ENCODE measurements around the gene GPATCH1. TPM values are rescaled to one million over a fixed set of nuclear protein-coding genes. Genes with fewer than 3 reads are reported as not detected.

The GPATCH1 gene
- total and polyA plus RNA-seq, 2 of the 13 experiments (the other 11 are each of a cell fraction or from before 2014, with no cell fraction given), result 6.8 to 6.9 TPM

DNA sequence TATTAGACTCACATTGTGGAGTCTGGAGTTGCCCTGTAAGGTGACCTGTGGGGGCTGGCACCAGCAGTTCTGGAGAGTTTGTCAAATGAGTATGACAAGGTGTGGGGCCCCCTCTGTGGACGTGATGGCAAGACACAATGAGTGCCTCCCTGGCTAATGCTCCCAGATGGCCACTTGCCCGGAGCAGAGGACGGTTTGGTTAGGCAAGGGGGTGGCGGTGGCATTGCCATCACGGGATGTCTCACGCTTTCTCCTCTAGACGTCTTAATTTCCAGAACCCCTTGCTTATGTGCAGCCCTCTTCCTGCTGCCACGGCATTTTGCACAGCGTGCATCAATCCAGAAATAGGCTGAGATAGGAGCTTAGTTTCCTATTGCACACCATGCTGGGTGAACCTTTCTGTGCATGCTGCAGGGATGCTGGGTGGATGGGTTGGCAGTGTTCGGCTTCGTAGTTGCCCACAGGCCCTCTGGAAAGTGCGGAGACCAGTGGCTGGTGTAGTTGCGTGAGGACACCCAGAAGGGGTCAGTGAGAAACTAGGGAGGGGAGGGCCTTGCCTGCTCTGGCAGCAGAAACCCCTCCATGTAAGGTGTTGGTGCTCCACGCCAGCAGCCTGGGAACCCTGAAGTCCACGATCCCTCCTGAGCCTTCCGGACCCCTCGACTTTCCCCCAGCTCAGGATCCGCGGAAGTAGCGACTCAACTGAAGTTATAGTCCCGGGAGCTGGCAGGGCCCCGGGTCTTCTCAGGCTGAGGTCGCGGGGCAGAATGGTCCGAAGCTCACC is 95.1 kb downstream of the GPATCH1 start (continued):
- TF ChIP-seq ZNF432 (CRISPR knock-in tag; IDR thresholded peaks at IDR 0.05; ENCODE audit: borderline replicate concordance) (no peak), SALL1 (CRISPR knock-in tag; IDR thresholded peaks at IDR 0.05) (no peak), SNRNP70 (IDR thresholded peaks at IDR 0.05; ENCODE audit: low read depth, low read length) (no peak), ZNF614 (CRISPR knock-in tag; IDR thresholded peaks at IDR 0.05; ENCODE audit: borderline replicate concordance) (no peak), MEIS1 (CRISPR knock-in tag; IDR thresholded peaks at IDR 0.05; ENCODE audit: borderline replicate concordance) (no peak), NFE2L1 (CRISPR knock-in tag; IDR thresholded peaks at IDR 0.05; ENCODE audit: borderline replicate concordance) (no peak), TBX2 (CRISPR knock-in tag; IDR thresholded peaks at IDR 0.05; ENCODE audit: borderline replicate concordance) (no peak), ETV5 (CRISPR knock-in tag; IDR thresholded peaks at IDR 0.05; ENCODE audit: borderline replicate concordance) (no peak), SUZ12 (IDR thresholded peaks at IDR 0.05; ENCODE audit: low read depth, low read length) (no peak), ARNT2 (CRISPR knock-in tag; IDR thresholded peaks at IDR 0.05; ENCODE audit: low read depth) (no peak), JUNB (CRISPR knock-in tag; IDR thresholded peaks at IDR 0.05; ENCODE audit: borderline replicate concordance) (no peak), GATAD1 (CRISPR knock-in tag; IDR thresholded peaks at IDR 0.05) (no peak), EHMT2 (IDR thresholded peaks at IDR 0.05; ENCODE audit: borderline replicate concordance, low read depth, low read length) (no peak)
- TF ChIP-seq, protein P1, sequence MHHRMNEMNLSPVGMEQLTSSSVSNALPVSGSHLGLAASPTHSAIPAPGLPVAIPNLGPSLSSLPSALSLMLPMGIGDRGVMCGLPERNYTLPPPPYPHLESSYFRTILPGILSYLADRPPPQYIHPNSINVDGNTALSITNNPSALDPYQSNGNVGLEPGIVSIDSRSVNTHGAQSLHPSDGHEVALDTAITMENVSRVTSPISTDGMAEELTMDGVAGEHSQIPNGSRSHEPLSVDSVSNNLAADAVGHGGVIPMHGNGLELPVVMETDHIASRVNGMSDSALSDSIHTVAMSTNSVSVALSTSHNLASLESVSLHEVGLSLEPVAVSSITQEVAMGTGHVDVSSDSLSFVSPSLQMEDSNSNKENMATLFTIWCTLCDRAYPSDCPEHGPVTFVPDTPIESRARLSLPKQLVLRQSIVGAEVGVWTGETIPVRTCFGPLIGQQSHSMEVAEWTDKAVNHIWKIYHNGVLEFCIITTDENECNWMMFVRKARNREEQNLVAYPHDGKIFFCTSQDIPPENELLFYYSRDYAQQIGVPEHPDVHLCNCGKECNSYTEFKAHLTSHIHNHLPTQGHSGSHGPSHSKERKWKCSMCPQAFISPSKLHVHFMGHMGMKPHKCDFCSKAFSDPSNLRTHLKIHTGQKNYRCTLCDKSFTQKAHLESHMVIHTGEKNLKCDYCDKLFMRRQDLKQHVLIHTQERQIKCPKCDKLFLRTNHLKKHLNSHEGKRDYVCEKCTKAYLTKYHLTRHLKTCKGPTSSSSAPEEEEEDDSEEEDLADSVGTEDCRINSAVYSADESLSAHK (CRISPR knock-in tag; IDR thresholded peaks at IDR 0.05; ENCODE audit: borderline replicate concordance), result no peak
- TF ChIP-seq, protein P2, sequence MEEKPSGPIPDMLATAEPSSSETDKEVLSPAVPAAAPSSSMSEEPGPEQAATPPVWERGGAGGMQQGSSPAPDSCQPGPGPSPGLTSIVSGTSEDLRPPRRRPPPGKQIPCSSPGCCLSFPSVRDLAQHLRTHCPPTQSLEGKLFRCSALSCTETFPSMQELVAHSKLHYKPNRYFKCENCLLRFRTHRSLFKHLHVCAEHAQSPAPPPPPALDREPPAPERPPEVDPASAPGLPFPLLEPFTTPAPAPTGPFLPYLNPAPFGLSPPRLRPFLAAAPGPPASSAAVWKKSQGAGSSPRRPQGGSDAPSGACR (CRISPR knock-in tag; IDR thresholded peaks at IDR 0.05), result no peak
- TF ChIP-seq, protein P3, sequence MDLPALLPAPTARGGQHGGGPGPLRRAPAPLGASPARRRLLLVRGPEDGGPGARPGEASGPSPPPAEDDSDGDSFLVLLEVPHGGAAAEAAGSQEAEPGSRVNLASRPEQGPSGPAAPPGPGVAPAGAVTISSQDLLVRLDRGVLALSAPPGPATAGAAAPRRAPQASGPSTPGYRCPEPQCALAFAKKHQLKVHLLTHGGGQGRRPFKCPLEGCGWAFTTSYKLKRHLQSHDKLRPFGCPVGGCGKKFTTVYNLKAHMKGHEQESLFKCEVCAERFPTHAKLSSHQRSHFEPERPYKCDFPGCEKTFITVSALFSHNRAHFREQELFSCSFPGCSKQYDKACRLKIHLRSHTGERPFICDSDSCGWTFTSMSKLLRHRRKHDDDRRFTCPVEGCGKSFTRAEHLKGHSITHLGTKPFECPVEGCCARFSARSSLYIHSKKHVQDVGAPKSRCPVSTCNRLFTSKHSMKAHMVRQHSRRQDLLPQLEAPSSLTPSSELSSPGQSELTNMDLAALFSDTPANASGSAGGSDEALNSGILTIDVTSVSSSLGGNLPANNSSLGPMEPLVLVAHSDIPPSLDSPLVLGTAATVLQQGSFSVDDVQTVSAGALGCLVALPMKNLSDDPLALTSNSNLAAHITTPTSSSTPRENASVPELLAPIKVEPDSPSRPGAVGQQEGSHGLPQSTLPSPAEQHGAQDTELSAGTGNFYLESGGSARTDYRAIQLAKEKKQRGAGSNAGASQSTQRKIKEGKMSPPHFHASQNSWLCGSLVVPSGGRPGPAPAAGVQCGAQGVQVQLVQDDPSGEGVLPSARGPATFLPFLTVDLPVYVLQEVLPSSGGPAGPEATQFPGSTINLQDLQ (CRISPR knock-in tag; IDR thresholded peaks at IDR 0.05), result no peak; the same call in 1 of the 2 replicates
- TF ChIP-seq, protein P4, sequence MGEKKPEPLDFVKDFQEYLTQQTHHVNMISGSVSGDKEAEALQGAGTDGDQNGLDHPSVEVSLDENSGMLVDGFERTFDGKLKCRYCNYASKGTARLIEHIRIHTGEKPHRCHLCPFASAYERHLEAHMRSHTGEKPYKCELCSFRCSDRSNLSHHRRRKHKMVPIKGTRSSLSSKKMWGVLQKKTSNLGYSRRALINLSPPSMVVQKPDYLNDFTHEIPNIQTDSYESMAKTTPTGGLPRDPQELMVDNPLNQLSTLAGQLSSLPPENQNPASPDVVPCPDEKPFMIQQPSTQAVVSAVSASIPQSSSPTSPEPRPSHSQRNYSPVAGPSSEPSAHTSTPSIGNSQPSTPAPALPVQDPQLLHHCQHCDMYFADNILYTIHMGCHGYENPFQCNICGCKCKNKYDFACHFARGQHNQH (CRISPR knock-in tag; IDR thresholded peaks at IDR 0.05), result no peak
- TF ChIP-seq, protein P5, sequence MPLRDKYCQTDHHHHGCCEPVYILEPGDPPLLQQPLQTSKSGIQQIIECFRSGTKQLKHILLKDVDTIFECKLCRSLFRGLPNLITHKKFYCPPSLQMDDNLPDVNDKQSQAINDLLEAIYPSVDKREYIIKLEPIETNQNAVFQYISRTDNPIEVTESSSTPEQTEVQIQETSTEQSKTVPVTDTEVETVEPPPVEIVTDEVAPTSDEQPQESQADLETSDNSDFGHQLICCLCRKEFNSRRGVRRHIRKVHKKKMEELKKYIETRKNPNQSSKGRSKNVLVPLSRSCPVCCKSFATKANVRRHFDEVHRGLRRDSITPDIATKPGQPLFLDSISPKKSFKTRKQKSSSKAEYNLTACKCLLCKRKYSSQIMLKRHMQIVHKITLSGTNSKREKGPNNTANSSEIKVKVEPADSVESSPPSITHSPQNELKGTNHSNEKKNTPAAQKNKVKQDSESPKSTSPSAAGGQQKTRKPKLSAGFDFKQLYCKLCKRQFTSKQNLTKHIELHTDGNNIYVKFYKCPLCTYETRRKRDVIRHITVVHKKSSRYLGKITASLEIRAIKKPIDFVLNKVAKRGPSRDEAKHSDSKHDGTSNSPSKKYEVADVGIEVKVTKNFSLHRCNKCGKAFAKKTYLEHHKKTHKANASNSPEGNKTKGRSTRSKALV (CRISPR knock-in tag; IDR thresholded peaks at IDR 0.05), result no peak
